ENCODE results near the gene FCRLA.
"Not testable (repeated sequence)": the region's sequence is repeated elsewhere in the genome, so short reads cannot be mapped to it uniquely, and the experiment has no call there.

The FCRLA gene

GRCh38 chr1:161688946-161689345, 18.1 kb upstream of the FCRLA start:
- no peak overlapping the region for H3K9ac ChIP-seq
- H3K79me2 ChIP-seq = no peaks in the 10 kb centered on the region
- no peak overlapping the region for H3K4me2 ChIP-seq (ENCODE audit: low read length)
- TF ChIP-seq CTCF (IDR thresholded peaks at IDR 0.05) = no peak
- H3K27ac ChIP-seq = no peak overlapping the region
- no peaks in the 10 kb centered on the region for H3K9me3 ChIP-seq (ENCODE audit: control insufficient read depth, low read length)
- no peaks in the 10 kb centered on the region for H3K27me3 ChIP-seq (ENCODE audit: control insufficient read depth, insufficient read depth, low read length)
- no peak overlapping the region for H3K4me3 ChIP-seq (ENCODE audit: low read depth, low read length)
- no peak overlapping the region for H2AFZ ChIP-seq
- no peaks in the 10 kb centered on the region for H3K4me1 ChIP-seq
- H3K36me3 ChIP-seq (ENCODE audit: control insufficient read depth, insufficient read depth, low read length) = no peaks in the 10 kb centered on the region

DNA sequence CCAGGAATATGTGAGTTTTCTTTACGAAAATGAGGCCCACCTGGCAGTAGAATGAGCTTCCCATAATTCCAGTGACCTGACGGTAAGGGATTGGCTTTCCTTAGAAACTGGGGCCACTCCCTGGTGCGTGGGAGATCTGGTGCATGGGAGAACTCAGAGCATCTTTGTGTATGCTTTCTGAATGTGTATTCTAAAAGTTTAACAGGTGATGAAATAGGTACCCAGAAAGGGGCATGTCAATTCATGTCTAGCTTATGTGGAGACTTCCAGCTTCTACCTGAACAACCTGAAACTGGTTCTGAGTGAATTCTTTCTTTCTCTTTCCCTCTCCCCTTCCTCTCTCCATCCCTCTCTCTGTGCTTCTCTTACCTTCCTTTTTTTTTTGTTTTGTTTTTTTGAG, 15.2 kb upstream of the FCRLA start:
- no peaks in the 10 kb centered on the region for H3K9me3 ChIP-seq (ENCODE audit: control insufficient read depth, low read length)
- H3K4me1 ChIP-seq = no peaks in the 10 kb centered on the region
- H2AFZ ChIP-seq = no peak overlapping the region
- no peak overlapping the region for H3K4me3 ChIP-seq (ENCODE audit: low read depth, low read length)
- H3K79me2 ChIP-seq = no peaks in the 10 kb centered on the region
- no peaks in the 10 kb centered on the region for H3K27me3 ChIP-seq (ENCODE audit: control insufficient read depth, insufficient read depth, low read length)
- no peaks in the 10 kb centered on the region for H3K36me3 ChIP-seq (ENCODE audit: control insufficient read depth, insufficient read depth, low read length)
- H3K27ac ChIP-seq = no peak overlapping the region
- TF ChIP-seq CTCF (IDR thresholded peaks at IDR 0.05) = no peak
- no peak overlapping the region for H3K9ac ChIP-seq
- no peak overlapping the region for H3K4me2 ChIP-seq (ENCODE audit: low read length)

GRCh38 chr1:161693020-161693712, 13.9 kb upstream of the FCRLA start:
- not testable (repeated sequence) for H3K4me3 ChIP-seq (ENCODE audit: low read depth, low read length); H3K4me1 ChIP-seq; H2AFZ ChIP-seq; H3K36me3 ChIP-seq (ENCODE audit: control insufficient read depth, insufficient read depth, low read length); H3K27me3 ChIP-seq (ENCODE audit: control insufficient read depth, insufficient read depth, low read length); H3K79me2 ChIP-seq; H3K9me3 ChIP-seq (ENCODE audit: control insufficient read depth, low read length); H3K9ac ChIP-seq; H3K4me2 ChIP-seq (ENCODE audit: low read length); H3K27ac ChIP-seq

GRCh38 chr1:161698302-161698701, 8.7 kb upstream of the FCRLA start:
- not testable (repeated sequence) for H3K27ac ChIP-seq; H3K4me3 ChIP-seq (ENCODE audit: low read depth, low read length); H3K9me3 ChIP-seq (ENCODE audit: control insufficient read depth, low read length); H3K4me2 ChIP-seq (ENCODE audit: low read length); H3K4me1 ChIP-seq; H3K79me2 ChIP-seq; H3K27me3 ChIP-seq (ENCODE audit: control insufficient read depth, insufficient read depth, low read length); H3K9ac ChIP-seq; H3K36me3 ChIP-seq (ENCODE audit: control insufficient read depth, insufficient read depth, low read length); H2AFZ ChIP-seq

- Histone ChIP-seq H2AFZ (no peak overlapping the region), H3K79me2 (no peaks in the 10 kb centered on the region), H3K4me1 (no peaks in the 10 kb centered on the region), H3K36me3 (ENCODE audit: control insufficient read depth, insufficient read depth, low read length) (no peaks in the 10 kb centered on the region), H3K9me3 (ENCODE audit: control insufficient read depth, low read length) (no peaks in the 10 kb centered on the region), H3K4me3 (ENCODE audit: low read depth, low read length) (no peak overlapping the region), H3K27ac (no peak overlapping the region), H3K27me3 (ENCODE audit: control insufficient read depth, insufficient read depth, low read length) (no peaks in the 10 kb centered on the region), H3K4me2 (ENCODE audit: low read length) (no peak overlapping the region), H3K9ac (no peak overlapping the region)
- TF ChIP-seq CTCF (IDR thresholded peaks at IDR 0.05) = no peak
Measured at GRCh38 chr1:161702250-161702649, 4.8 kb upstream of the FCRLA start.

- H2AFZ ChIP-seq = no peak overlapping the region
- H3K4me2 ChIP-seq (ENCODE audit: low read length) = no peak overlapping the region
- no peaks in the 10 kb centered on the region for H3K4me1 ChIP-seq
- no peak overlapping the region for H3K4me3 ChIP-seq (ENCODE audit: low read depth, low read length)
- H3K27me3 ChIP-seq (ENCODE audit: control insufficient read depth, insufficient read depth, low read length) = no peaks in the 10 kb centered on the region
- H3K36me3 ChIP-seq (ENCODE audit: control insufficient read depth, insufficient read depth, low read length) = no peaks in the 10 kb centered on the region
- H3K79me2 ChIP-seq = no peaks in the 10 kb centered on the region
- TF ChIP-seq CTCF (IDR thresholded peaks at IDR 0.05) = no peak
- no peaks in the 10 kb centered on the region for H3K9me3 ChIP-seq (ENCODE audit: control insufficient read depth, low read length)
- H3K9ac ChIP-seq = no peak overlapping the region
- no peak overlapping the region for H3K27ac ChIP-seq
Measured at GRCh38 chr1:161705537-161705936, 1.5 kb upstream of the FCRLA start.
